Fibroblast of pulmonary artery (primary cell): Measurements from ENCODE around the gene ADAMTS20.
A peak's percentile ranks its signal among the peaks of the same experiment; 100 is the strongest.
"Not testable (repeated sequence)": the region's sequence is repeated elsewhere in the genome, so short reads cannot be mapped to it uniquely, and the experiment has no call there.

Experiments used
- DNase-seq: peaks from one replicate; pipeline ENCODE4 v3.0.0-alpha.2; 2010; ENCODE audit warnings: low read depth
- H3K4me3 ChIP-seq: replicated peaks from 2 replicates; pipeline ENCODE4 v1.5.1; 2011; ENCODE audit warnings: low read depth, mild to moderate bottlenecking, control low read depth, low read length, moderate library complexity
- CTCF ChIP-seq: IDR thresholded peaks from 2 replicates; pipeline ENCODE4 v1.5.1; 2011; ENCODE audit warnings: mild to moderate bottlenecking, control low read depth, low read length, inconsistent platforms; ENCODE audit errors: missing control alignments

The ADAMTS20 gene

DNA sequence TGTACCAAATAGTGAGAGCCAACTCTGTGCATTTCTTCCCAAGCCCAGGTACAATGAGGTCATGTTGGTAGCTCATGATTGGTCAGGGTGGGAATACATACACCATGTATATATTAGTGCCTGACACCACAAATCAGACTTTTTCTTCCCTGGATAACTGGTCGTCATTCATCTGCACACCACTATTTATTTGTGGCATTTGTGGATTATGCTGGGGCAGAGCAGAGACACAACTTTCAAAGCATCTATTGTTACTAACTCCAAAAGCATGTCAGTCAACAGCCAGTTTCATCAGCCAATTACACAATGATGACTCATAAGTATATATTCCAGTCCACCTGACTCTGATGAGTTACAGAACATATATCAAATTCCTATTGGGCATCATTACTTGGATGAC is 181.7 kb downstream of the ADAMTS20 start:
- no peak overlapping the region for H3K4me3 ChIP-seq
- DNase-seq: peak; percentile 38
- TF ChIP-seq CTCF: no peak

GRCh38 chr12:43362910-43363694 is 188.9 kb downstream of the ADAMTS20 start:
- no peak overlapping the region for H3K4me3 ChIP-seq
- no peak for TF ChIP-seq CTCF
- no peak for DNase-seq

DNA sequence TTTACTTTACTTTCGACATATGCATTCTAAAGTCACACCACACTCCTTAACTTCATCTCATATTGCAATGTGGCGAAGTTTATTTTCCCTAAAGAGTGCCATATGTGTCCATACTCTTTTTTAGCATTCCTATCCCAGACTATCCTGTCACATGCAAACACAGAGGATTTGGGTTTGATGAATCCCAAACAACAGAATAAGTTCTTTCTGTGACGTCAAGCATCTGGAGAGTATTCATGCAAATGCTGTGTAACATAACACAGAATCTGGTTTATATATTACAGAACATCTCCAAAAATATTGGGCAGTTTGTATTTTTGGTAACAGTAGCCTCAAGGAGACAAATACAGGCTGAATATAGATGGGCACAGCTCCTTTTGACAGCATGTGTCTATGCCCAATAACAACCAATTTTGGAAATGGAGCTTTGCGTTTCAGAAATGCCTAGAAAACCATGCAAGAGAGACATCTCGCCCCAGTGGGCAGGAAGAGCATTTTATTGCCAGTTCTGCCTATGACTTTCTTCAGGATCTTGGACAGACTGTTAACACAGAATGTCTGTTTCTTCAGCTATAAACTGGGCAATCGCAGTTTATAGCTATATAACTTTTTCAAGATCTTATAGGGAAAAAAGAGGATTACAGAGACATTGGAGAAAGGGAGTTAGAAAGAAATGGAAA is 190.8 kb downstream of the ADAMTS20 start:
- TF ChIP-seq CTCF: no peak
- DNase-seq: no peak
- H3K4me3 ChIP-seq: no peak overlapping the region

- not testable (repeated sequence) for DNase-seq, H3K4me3 ChIP-seq
Observed at GRCh38 chr12:43360001-43360400, 192.0 kb downstream of the ADAMTS20 start.

GRCh38 chr12:43357141-43357540 is 194.9 kb downstream of the ADAMTS20 start:
- no peak for TF ChIP-seq CTCF
- DNase-seq: peak; percentile 15
- H3K4me3 ChIP-seq: no peak overlapping the region

DNA sequence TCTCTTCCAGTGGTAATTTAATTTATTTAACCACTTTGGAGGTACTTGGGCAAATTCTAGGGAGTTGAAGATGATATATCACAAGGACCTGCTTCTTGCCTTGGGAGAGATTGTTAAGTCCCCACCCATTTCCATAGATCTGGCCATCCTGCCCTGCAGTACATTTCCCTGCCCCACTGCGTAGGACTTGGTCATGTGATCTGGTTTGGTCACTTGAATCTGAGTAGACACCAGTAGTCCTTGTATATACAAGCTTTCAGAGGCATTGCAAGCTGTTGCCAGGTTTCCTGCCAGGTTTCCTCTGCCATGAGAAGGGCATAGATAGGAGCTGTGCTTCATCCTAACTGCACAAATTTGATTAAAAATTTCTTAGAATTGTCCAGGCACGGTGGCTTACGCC is 200.0 kb downstream of the ADAMTS20 start:
- DNase-seq: no peak
- TF ChIP-seq CTCF: no peak

GRCh38 chr12:43349863-43350262 is 202.1 kb downstream of the ADAMTS20 start:
- peak; percentile 33 for TF ChIP-seq CTCF
- H3K4me3 ChIP-seq: no peak overlapping the region
- DNase-seq: peak; percentile 31

More for the DNA sequence above, 200.0 kb downstream of the ADAMTS20 start:
- no peak overlapping the region for H3K4me3 ChIP-seq
